Measurements from ENCODE around the gene EFNA5. TPM values are rescaled to one million over a fixed set of nuclear protein-coding genes. Genes with fewer than 3 reads are reported as not detected.

Gene EFNA5
- polyA plus RNA-seq, 1 donor from 2014 or later, result 4.2 TPM

DNA sequence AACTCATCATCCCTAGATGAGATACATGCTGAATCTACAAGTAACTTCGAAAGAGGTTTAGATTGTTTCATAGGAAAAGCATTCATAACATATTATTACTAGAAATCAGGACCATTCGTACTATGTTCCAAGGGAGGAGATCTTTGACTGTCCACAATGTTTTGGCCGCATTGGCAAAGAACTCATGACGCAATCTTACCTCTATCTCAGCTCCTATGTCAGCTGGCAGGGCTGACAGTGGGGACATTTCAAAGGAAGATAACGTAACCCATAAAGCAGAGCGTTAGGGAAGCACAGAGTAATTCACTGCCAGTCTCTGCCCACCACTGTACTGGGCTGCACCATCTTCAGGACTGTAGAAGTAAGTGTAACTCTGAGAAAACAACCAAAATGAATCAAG, 69.7 kb downstream of the EFNA5 start:
- H3K27ac ChIP-seq (ENCODE audit: low read length), result no peak overlapping the region

DNA sequence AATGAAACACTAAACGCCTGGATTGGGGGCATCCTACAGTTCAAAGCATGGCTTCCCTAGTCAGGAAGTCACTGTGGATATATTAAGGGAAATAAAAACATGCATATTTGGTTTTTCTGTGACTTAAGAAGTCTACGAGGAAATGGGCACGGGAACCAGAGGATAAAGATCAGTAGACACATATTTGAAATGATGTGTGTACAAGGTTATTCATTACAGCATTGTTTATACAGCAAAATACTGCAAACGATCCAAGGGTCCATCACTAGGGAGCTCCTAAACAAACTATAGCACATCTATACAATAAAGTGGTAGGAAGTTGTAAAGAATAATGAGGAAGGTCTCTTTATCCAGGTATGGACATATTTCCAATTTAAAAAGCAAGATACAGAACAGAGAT, 71.8 kb downstream of the EFNA5 start:
- Histone ChIP-seq H3K9me3 (ENCODE audit: low read length) (no peaks in the 10 kb centered on the region), H3K36me3 (ENCODE audit: insufficient read depth, low read length) (no peaks in the 10 kb centered on the region), H3K79me2 (replicated peaks; ENCODE audit: insufficient read depth, low read length) (peaks cover 63% of the 10 kb centered on the region), H3K27me3 (ENCODE audit: insufficient read depth, low read depth, low read length) (no peaks in the 10 kb centered on the region), H3K9ac (ENCODE audit: low read length) (no peak overlapping the region), H4K20me1 (ENCODE audit: insufficient read depth) (no peaks in the 10 kb centered on the region), H2AFZ (ENCODE audit: low read depth, low read length) (no peak overlapping the region), H3F3A (ENCODE audit: insufficient read depth, low read length, poor library complexity, severe bottlenecking) (no peaks in the 10 kb centered on the region), H3K4me3 (ENCODE audit: low read length) (no peak overlapping the region), H3K4me2 (ENCODE audit: low read length) (no peak overlapping the region), H3K27ac (ENCODE audit: low read length) (no peak overlapping the region), H3K9me2 (ENCODE audit: insufficient read depth, low read length) (no peaks in the 10 kb centered on the region)
- no peak for TF ChIP-seq MXI1 (conservative IDR thresholded peaks at IDR 0.05; ENCODE audit: poor library complexity, severe bottlenecking)
- TF ChIP-seq POLR2AphosphoS5 (IDR thresholded peaks at IDR 0.05), result no peak
- TF ChIP-seq SMC3 (conservative IDR thresholded peaks at IDR 0.05; ENCODE audit: poor library complexity), result no peak

More for the DNA sequence above, 69.7 kb downstream of the EFNA5 start:
- Histone ChIP-seq H3K4me2 (ENCODE audit: low read length) (no peak overlapping the region), H3K9me2 (ENCODE audit: insufficient read depth, low read length) (no peaks in the 10 kb centered on the region), H3K27me3 (ENCODE audit: insufficient read depth, low read depth, low read length) (no peaks in the 10 kb centered on the region), H3K9me3 (ENCODE audit: low read length) (no peaks in the 10 kb centered on the region), H3K4me3 (ENCODE audit: low read length) (no peak overlapping the region), H3F3A (ENCODE audit: insufficient read depth, low read length, poor library complexity, severe bottlenecking) (no peaks in the 10 kb centered on the region), H4K20me1 (ENCODE audit: insufficient read depth) (no peaks in the 10 kb centered on the region), H2AFZ (ENCODE audit: low read depth, low read length) (no peak overlapping the region), H3K36me3 (ENCODE audit: insufficient read depth, low read length) (no peaks in the 10 kb centered on the region), H3K79me2 (replicated peaks; ENCODE audit: insufficient read depth, low read length) (peaks cover 69% of the 10 kb centered on the region), H3K9ac (ENCODE audit: low read length) (no peak overlapping the region)
- TF ChIP-seq MXI1 (conservative IDR thresholded peaks at IDR 0.05; ENCODE audit: poor library complexity, severe bottlenecking), result no peak
- TF ChIP-seq SMC3 (conservative IDR thresholded peaks at IDR 0.05; ENCODE audit: poor library complexity), result no peak
- TF ChIP-seq CTCF (IDR thresholded peaks at IDR 0.05; ENCODE audit: poor library complexity, severe bottlenecking), result no peak
- TF ChIP-seq POLR2AphosphoS5 (IDR thresholded peaks at IDR 0.05), result no peak
- no peak for TF ChIP-seq EP300 (conservative IDR thresholded peaks at IDR 0.05; ENCODE audit: poor library complexity, severe bottlenecking)
- TF ChIP-seq RAD21 (conservative IDR thresholded peaks at IDR 0.05), result no peak
- TF ChIP-seq, protein P1, sequence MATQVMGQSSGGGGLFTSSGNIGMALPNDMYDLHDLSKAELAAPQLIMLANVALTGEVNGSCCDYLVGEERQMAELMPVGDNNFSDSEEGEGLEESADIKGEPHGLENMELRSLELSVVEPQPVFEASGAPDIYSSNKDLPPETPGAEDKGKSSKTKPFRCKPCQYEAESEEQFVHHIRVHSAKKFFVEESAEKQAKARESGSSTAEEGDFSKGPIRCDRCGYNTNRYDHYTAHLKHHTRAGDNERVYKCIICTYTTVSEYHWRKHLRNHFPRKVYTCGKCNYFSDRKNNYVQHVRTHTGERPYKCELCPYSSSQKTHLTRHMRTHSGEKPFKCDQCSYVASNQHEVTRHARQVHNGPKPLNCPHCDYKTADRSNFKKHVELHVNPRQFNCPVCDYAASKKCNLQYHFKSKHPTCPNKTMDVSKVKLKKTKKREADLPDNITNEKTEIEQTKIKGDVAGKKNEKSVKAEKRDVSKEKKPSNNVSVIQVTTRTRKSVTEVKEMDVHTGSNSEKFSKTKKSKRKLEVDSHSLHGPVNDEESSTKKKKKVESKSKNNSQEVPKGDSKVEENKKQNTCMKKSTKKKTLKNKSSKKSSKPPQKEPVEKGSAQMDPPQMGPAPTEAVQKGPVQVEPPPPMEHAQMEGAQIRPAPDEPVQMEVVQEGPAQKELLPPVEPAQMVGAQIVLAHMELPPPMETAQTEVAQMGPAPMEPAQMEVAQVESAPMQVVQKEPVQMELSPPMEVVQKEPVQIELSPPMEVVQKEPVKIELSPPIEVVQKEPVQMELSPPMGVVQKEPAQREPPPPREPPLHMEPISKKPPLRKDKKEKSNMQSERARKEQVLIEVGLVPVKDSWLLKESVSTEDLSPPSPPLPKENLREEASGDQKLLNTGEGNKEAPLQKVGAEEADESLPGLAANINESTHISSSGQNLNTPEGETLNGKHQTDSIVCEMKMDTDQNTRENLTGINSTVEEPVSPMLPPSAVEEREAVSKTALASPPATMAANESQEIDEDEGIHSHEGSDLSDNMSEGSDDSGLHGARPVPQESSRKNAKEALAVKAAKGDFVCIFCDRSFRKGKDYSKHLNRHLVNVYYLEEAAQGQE (IDR thresholded peaks at IDR 0.05; ENCODE audit: borderline replicate concordance), result no peak
- no peak for TF ChIP-seq EZH2 (IDR thresholded peaks at IDR 0.05; ENCODE audit: borderline replicate concordance, insufficient read depth, low read length, poor library complexity, severe bottlenecking)
- no peak for TF ChIP-seq TAF1 (IDR thresholded peaks at IDR 0.05; ENCODE audit: low read depth)

GRCh38 chr5:107597803-107598202, 72.9 kb downstream of the EFNA5 start:
- Histone ChIP-seq H3K27me3 (ENCODE audit: insufficient read depth, low read depth, low read length) (no peaks in the 10 kb centered on the region), H3K9me2 (ENCODE audit: insufficient read depth, low read length) (no peaks in the 10 kb centered on the region), H3K36me3 (ENCODE audit: insufficient read depth, low read length) (no peaks in the 10 kb centered on the region), H3K27ac (ENCODE audit: low read length) (no peak overlapping the region), H3F3A (ENCODE audit: insufficient read depth, low read length, poor library complexity, severe bottlenecking) (no peaks in the 10 kb centered on the region), H3K9me3 (ENCODE audit: low read length) (no peaks in the 10 kb centered on the region), H3K9ac (ENCODE audit: low read length) (no peak overlapping the region), H3K4me3 (ENCODE audit: low read length) (no peak overlapping the region), H3K4me2 (ENCODE audit: low read length) (no peak overlapping the region), H3K79me2 (replicated peaks; ENCODE audit: insufficient read depth, low read length) (peaks cover 60% of the 10 kb centered on the region), H2AFZ (ENCODE audit: low read depth, low read length) (no peak overlapping the region), H4K20me1 (ENCODE audit: insufficient read depth) (no peaks in the 10 kb centered on the region)
- TF ChIP-seq EP300 (conservative IDR thresholded peaks at IDR 0.05; ENCODE audit: poor library complexity, severe bottlenecking), result no peak

Data from neural cell (in vitro differentiated cells).